NK-92 treated with Interleukin-12 subunit alpha and Interleukin-12 subunit beta, amount 100 ng/mL, for 24 hours (cell line): ENCODE measurements around the gene PDE7B.

Source experiments
- DNase-seq: peaks from one replicate; lab custom pipeline; 2025; lab: John Stamatoyannopoulos, UW

The PDE7B gene

GRCh38 chr6:136150961-136151360 lies 299.5 kb downstream of the PDE7B start:
- DNase-seq: no peak

- DNase-seq: no peak
Measured at GRCh38 chr6:136153707-136154375, 302.3 kb downstream of the PDE7B start.

- DNase-seq: no peak
Measured at GRCh38 chr6:136155191-136155590, 303.7 kb downstream of the PDE7B start.

GRCh38 chr6:136157743-136158142 lies 306.2 kb downstream of the PDE7B start:
- no peak for DNase-seq

GRCh38 chr6:136158387-136158821 lies 306.9 kb downstream of the PDE7B start:
- DNase-seq: no peak

DNA sequence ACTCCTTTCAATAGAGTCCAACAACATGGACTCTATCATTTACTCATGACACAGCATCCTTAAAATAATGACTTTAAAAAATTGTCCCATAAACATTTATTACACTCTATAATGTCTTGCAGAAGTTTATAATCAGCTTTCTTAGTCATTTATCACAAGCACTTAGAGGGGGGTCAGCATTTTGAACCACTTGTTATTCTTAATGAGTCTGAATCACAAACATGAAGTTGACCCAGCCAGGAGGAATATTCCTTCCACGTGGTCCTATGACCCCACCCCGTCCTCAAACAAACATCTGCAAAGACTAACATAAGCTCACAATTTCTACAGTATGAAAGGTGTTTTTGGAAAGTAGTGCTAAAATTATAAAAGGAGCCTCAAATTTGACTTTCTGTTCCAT lies 307.5 kb downstream of the PDE7B start:
- no peak for DNase-seq

DNA sequence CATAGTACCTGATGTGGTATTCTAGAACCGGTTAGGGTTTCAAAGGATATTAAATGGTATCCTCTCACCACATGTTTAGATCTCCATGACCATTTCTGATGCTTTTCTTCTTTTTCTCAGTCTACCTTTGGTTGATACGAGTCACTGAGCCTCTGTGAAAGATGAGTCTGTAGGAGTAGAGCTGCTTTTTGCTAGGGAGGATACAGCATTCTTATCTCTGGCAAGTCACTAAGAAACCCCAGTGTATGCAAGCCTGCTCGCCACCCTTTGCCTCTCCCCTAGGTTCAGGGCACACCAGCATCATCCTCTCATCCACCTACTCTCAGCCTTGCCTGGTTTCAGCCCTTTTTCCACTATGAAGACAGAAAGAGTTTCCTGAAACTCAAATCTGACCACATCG lies 308.7 kb downstream of the PDE7B start:
- DNase-seq: no peak

GRCh38 chr6:136161950-136162349 lies 310.4 kb downstream of the PDE7B start:
- no peak for DNase-seq

DNA sequence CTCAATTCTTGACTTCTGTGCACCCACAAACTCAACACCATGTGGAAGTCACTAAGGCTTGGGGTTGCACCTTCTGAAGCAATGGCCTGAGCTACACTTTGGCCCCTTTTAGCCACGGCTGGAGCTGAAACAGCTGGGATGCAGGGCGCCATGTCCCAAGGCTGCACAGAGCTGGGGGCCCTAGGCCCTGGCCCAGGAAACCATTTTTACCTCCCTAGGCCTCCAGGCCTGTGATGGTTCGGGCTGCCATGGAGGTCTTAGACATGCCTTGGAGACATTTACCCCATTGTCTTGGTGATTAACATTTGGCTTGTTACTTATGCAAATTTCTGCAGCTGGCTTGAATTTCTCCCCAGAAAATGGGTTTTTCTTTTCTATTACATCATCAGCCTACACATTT lies 311.8 kb downstream of the PDE7B start:
- no peak for DNase-seq

- no peak for DNase-seq
Measured at GRCh38 chr6:136166815-136167214, 315.3 kb downstream of the PDE7B start.

DNA sequence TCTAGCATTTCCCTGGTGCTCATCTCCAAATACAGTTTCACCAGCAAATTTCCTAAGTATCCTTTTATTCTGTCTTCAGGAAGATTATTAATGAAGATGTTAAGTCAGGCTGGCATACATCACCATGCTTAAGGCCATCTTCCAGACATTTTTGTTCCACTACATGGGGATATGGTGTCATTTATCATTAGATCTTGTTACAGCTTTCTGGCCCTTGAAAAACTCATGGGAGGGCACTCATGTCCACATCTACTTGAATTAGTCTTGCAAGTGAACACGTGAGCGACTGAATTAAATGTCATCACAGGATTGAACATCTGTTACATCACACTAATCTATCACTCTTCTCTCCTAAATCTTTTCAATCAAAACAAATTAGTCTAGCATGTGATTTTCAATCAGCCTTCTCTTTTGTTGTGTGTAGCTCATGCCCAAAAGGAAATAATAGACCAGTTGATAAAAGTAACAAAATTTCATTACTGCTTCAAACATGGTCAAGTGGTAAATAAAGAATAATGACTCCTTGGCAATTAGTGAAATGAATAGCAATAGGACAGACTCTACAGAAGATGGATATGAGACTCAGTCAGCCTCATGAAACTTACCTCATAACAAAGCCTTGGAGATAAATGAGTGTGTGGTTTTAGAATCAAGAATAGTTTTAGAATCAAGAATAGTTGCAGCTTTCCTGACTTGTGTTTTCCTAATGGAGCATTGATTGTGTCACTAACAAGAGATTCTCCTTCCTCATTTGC lies 318.1 kb downstream of the PDE7B start:
- DNase-seq: no peak

- DNase-seq: no peak
Measured at GRCh38 chr6:136171231-136171630, 319.7 kb downstream of the PDE7B start.

- no peak for DNase-seq
Measured at GRCh38 chr6:136173519-136174507, 322.3 kb downstream of the PDE7B start.

DNA sequence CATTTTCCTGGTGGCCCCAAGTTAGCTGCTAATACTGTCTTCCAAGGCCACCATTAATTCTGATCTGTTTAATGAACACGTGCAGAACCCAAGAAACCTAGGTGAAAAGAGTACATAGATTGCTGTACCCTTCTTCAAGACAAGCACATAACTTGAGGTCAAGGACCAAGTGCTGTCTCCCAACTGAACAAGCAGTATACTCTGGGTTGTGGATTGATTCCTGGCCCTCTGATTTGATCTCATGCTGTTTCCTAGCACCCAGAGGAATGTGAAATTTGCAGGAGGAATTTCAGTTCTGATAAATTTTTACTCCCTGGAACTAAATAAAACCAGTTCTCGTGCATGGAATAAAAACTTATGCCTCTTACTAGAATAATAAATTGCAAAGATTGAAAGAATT lies 323.0 kb downstream of the PDE7B start:
- no peak for DNase-seq

DNA sequence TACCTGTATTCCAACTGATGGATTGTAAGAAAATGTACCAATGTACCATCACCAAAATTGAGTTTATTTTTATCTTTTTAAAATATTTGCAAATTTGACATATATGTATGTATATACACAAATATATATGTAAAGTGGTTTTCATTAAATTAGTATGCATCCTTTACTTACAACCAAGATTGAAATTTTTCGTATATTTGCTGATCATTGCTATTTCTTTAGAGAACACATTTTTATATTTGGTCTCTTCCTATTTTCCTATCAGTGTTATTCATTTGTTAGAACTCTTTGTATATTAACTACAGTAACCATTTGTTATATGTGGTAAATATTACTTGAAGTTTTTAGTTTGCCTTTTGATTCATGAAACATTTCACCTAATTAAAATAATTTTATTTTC lies 324.4 kb downstream of the PDE7B start:
- DNase-seq: no peak

DNA sequence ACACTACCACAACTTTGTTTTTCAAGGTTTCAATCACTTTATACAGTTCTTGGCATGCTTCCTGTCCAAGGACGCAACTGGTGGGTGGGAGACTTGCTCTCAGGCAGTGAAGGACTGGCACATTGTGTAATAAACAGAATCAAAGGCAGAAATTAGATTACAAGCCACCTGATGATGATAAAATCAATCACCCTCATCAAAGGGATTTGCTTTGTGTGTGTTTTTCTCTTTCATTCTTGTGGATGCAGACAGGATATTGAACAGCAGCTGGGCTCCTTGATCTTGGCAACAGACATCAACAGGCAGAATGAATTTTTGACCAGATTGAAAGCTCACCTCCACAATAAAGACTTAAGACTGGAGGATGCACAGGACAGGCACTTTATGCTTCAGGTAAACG lies 327.2 kb downstream of the PDE7B start:
- DNase-seq: no peak

DNA sequence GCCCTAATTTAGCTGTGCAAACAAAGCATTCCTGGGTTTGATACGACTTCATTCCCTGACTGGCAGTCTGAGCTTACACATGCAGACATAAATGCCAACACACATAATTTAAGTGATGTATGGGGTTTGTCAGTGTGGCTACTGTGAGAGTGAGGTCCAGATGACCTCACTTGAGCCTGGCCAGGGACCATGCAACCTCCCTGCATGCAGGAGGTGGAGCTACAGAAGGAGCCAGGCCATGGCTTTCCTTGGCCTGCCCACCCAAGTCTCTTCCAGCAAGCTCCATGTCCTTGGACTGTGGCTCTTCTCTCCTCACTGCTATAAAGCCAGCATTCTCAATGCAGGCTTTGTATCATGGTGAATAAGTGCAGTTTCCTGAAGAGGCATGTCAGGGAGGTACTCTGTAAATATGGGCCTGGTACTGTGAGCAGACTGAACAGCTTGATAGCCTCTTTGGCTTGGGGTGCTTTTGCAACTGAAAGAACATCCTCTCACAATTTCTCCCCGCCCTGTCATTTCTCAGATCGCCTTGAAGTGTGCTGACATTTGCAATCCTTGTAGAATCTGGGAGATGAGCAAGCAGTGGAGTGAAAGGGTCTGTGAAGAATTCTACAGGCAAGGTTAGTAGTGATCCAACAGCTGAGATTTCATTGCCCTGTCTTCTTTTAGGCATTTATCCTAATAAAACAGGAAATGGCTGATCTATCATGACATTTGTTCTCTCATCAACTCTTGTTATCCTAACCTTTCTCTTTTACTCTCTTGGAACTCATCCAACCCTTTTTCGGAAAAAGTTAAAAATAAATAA lies 329.4 kb downstream of the PDE7B start:
- DNase-seq: no peak

- no peak for DNase-seq
Measured at GRCh38 chr6:136181512-136181833, 330.0 kb downstream of the PDE7B start.

- no peak for DNase-seq
Measured at GRCh38 chr6:136181861-136182260, 330.4 kb downstream of the PDE7B start.

- no peak for DNase-seq
Measured at GRCh38 chr6:136184738-136185137, 333.2 kb downstream of the PDE7B start.

GRCh38 chr6:136186363-136186762 lies 334.9 kb downstream of the PDE7B start:
- DNase-seq: no peak

- no peak for DNase-seq
Measured at GRCh38 chr6:136188486-136188885, 337.0 kb downstream of the PDE7B start.
